ENCODE results near the gene CFAP157.

Gene CFAP157

GRCh38 chr9:127693143-127693542 lies 13.6 kb upstream of the CFAP157 start:
- Histone ChIP-seq H3K4me3 (ENCODE audit: insufficient read depth, low read depth, low read length) (no peak overlapping the region), H3K27ac (ENCODE audit: insufficient read depth, low read depth, low read length, poor library complexity, severe bottlenecking) (no peak overlapping the region), H3K9me3 (ENCODE audit: control insufficient read depth, low read length) (no peaks in the 10 kb centered on the region), H3K27me3 (ENCODE audit: control insufficient read depth, insufficient read depth, low read length, poor library complexity, severe bottlenecking) (no peaks in the 10 kb centered on the region), H3K4me1 (ENCODE audit: control insufficient read depth, insufficient read depth, low read length) (no peaks in the 10 kb centered on the region), H3K36me3 (ENCODE audit: control insufficient read depth, insufficient read depth, low read length) (no peaks in the 10 kb centered on the region)
- 91 to 93% methylated on average over 10 of the region's 10 CpGs for WGBS, 2 experiments

GRCh38 chr9:127693697-127694096 lies 13.1 kb upstream of the CFAP157 start:
- H3K4me1 ChIP-seq (ENCODE audit: control insufficient read depth, insufficient read depth, low read length) = no peaks in the 10 kb centered on the region
- H3K36me3 ChIP-seq (ENCODE audit: control insufficient read depth, insufficient read depth, low read length) = no peaks in the 10 kb centered on the region
- WGBS, 2 experiments = 90 to 95% methylated on average over 4 of the region's 4 CpGs
- no peak overlapping the region for H3K27ac ChIP-seq (ENCODE audit: insufficient read depth, low read depth, low read length, poor library complexity, severe bottlenecking)
- H3K9me3 ChIP-seq (ENCODE audit: control insufficient read depth, low read length) = no peaks in the 10 kb centered on the region
- H3K4me3 ChIP-seq (ENCODE audit: insufficient read depth, low read depth, low read length) = no peak overlapping the region
- H3K27me3 ChIP-seq (ENCODE audit: control insufficient read depth, insufficient read depth, low read length, poor library complexity, severe bottlenecking) = no peaks in the 10 kb centered on the region

GRCh38 chr9:127694890-127695720 lies 11.7 kb upstream of the CFAP157 start:
- H3K4me1 ChIP-seq (ENCODE audit: control insufficient read depth, insufficient read depth, low read length) = no peaks in the 10 kb centered on the region
- H3K36me3 ChIP-seq (ENCODE audit: control insufficient read depth, insufficient read depth, low read length) = no peaks in the 10 kb centered on the region
- 94% methylated on average over 9 of the region's 9 CpGs for WGBS, 2 experiments
- no peaks in the 10 kb centered on the region for H3K9me3 ChIP-seq (ENCODE audit: control insufficient read depth, low read length)
- H3K27me3 ChIP-seq (ENCODE audit: control insufficient read depth, insufficient read depth, low read length, poor library complexity, severe bottlenecking) = no peaks in the 10 kb centered on the region
- H3K4me3 ChIP-seq (ENCODE audit: insufficient read depth, low read depth, low read length) = no peak overlapping the region
- no peak overlapping the region for H3K27ac ChIP-seq (ENCODE audit: insufficient read depth, low read depth, low read length, poor library complexity, severe bottlenecking)

- H3K9me3 ChIP-seq (ENCODE audit: control insufficient read depth, low read length) = no peaks in the 10 kb centered on the region
- no peaks in the 10 kb centered on the region for H3K36me3 ChIP-seq (ENCODE audit: control insufficient read depth, insufficient read depth, low read length)
- WGBS, 2 experiments = 90 to 94% methylated on average over 5 of the region's 5 CpGs
- no peaks in the 10 kb centered on the region for H3K4me1 ChIP-seq (ENCODE audit: control insufficient read depth, insufficient read depth, low read length)
- no peak overlapping the region for H3K27ac ChIP-seq (ENCODE audit: insufficient read depth, low read depth, low read length, poor library complexity, severe bottlenecking)
- no peak overlapping the region for H3K4me3 ChIP-seq (ENCODE audit: insufficient read depth, low read depth, low read length)
- no peaks in the 10 kb centered on the region for H3K27me3 ChIP-seq (ENCODE audit: control insufficient read depth, insufficient read depth, low read length, poor library complexity, severe bottlenecking)
These were observed 9.2 kb upstream of the CFAP157 start for GRCh38 chr9:127697575-127697974.

- Histone ChIP-seq H3K4me1 (ENCODE audit: control insufficient read depth, insufficient read depth, low read length) (no peaks in the 10 kb centered on the region), H3K4me3 (ENCODE audit: insufficient read depth, low read depth, low read length) (no peak overlapping the region), H3K27ac (ENCODE audit: insufficient read depth, low read depth, low read length, poor library complexity, severe bottlenecking) (no peak overlapping the region), H3K27me3 (ENCODE audit: control insufficient read depth, insufficient read depth, low read length, poor library complexity, severe bottlenecking) (no peaks in the 10 kb centered on the region), H3K9me3 (ENCODE audit: control insufficient read depth, low read length) (no peaks in the 10 kb centered on the region), H3K36me3 (ENCODE audit: control insufficient read depth, insufficient read depth, low read length) (no peaks in the 10 kb centered on the region)
- WGBS, 2 experiments = 89 to 95% methylated on average over 5 of the region's 5 CpGs
These were observed 8.4 kb upstream of the CFAP157 start for GRCh38 chr9:127698386-127698785.

GRCh38 chr9:127698985-127699670 lies 7.7 kb upstream of the CFAP157 start:
- H3K9me3 ChIP-seq (ENCODE audit: control insufficient read depth, low read length) = no peaks in the 10 kb centered on the region
- no peaks in the 10 kb centered on the region for H3K27me3 ChIP-seq (ENCODE audit: control insufficient read depth, insufficient read depth, low read length, poor library complexity, severe bottlenecking)
- H3K27ac ChIP-seq (ENCODE audit: insufficient read depth, low read depth, low read length, poor library complexity, severe bottlenecking) = peak overlapping the region; percentile 26
- no peaks in the 10 kb centered on the region for H3K36me3 ChIP-seq (ENCODE audit: control insufficient read depth, insufficient read depth, low read length)
- H3K4me3 ChIP-seq (ENCODE audit: insufficient read depth, low read depth, low read length) = peak overlapping the region; percentile 27
- 36 to 41% methylated on average over 41 of the region's 41 CpGs for WGBS, 2 experiments
- H3K4me1 ChIP-seq (ENCODE audit: control insufficient read depth, insufficient read depth, low read length) = no peaks in the 10 kb centered on the region

GRCh38 chr9:127700140-127700539 lies 6.6 kb upstream of the CFAP157 start:
- Histone ChIP-seq H3K4me3 (ENCODE audit: insufficient read depth, low read depth, low read length) (no peak overlapping the region), H3K9me3 (ENCODE audit: control insufficient read depth, low read length) (no peaks in the 10 kb centered on the region), H3K27ac (ENCODE audit: insufficient read depth, low read depth, low read length, poor library complexity, severe bottlenecking) (no peak overlapping the region), H3K36me3 (ENCODE audit: control insufficient read depth, insufficient read depth, low read length) (no peaks in the 10 kb centered on the region), H3K27me3 (ENCODE audit: control insufficient read depth, insufficient read depth, low read length, poor library complexity, severe bottlenecking) (no peaks in the 10 kb centered on the region), H3K4me1 (ENCODE audit: control insufficient read depth, insufficient read depth, low read length) (peaks cover under 1% of the 10 kb centered on the region)
- WGBS, 2 experiments = 95 to 98% methylated on average over 2 of the region's 2 CpGs

- H3K36me3 ChIP-seq (ENCODE audit: control insufficient read depth, insufficient read depth, low read length) = no peaks in the 10 kb centered on the region
- no peaks in the 10 kb centered on the region for H3K27me3 ChIP-seq (ENCODE audit: control insufficient read depth, insufficient read depth, low read length, poor library complexity, severe bottlenecking)
- H3K4me3 ChIP-seq (ENCODE audit: insufficient read depth, low read depth, low read length) = no peak overlapping the region
- WGBS, 2 experiments = 90 to 93% methylated on average over 5 of the region's 5 CpGs
- H3K4me1 ChIP-seq (ENCODE audit: control insufficient read depth, insufficient read depth, low read length) = peaks cover 6% of the 10 kb centered on the region
- H3K27ac ChIP-seq (ENCODE audit: insufficient read depth, low read depth, low read length, poor library complexity, severe bottlenecking) = no peak overlapping the region
- H3K9me3 ChIP-seq (ENCODE audit: control insufficient read depth, low read length) = no peaks in the 10 kb centered on the region
These were observed 6.1 kb upstream of the CFAP157 start for GRCh38 chr9:127700594-127701255.

GRCh38 chr9:127703289-127703946 lies 3.4 kb upstream of the CFAP157 start:
- H3K4me3 ChIP-seq (ENCODE audit: insufficient read depth, low read depth, low read length) = no peak overlapping the region
- no peaks in the 10 kb centered on the region for H3K9me3 ChIP-seq (ENCODE audit: control insufficient read depth, low read length)
- no peaks in the 10 kb centered on the region for H3K27me3 ChIP-seq (ENCODE audit: control insufficient read depth, insufficient read depth, low read length, poor library complexity, severe bottlenecking)
- 88 to 90% methylated on average over 9 of the region's 9 CpGs for WGBS, 2 experiments
- no peaks in the 10 kb centered on the region for H3K36me3 ChIP-seq (ENCODE audit: control insufficient read depth, insufficient read depth, low read length)
- peaks cover 9% of the 10 kb centered on the region for H3K4me1 ChIP-seq (ENCODE audit: control insufficient read depth, insufficient read depth, low read length)
- H3K27ac ChIP-seq (ENCODE audit: insufficient read depth, low read depth, low read length, poor library complexity, severe bottlenecking) = no peak overlapping the region
